Measurements from ENCODE around the gene STRN3. TPM values are rescaled to one million over a fixed set of nuclear protein-coding genes. Genes with fewer than 3 reads are reported as not detected.

The STRN3 gene
- total and polyA plus RNA-seq, 5 donors, result 16.8 to 57.9 (median 49.2) TPM

DNA sequence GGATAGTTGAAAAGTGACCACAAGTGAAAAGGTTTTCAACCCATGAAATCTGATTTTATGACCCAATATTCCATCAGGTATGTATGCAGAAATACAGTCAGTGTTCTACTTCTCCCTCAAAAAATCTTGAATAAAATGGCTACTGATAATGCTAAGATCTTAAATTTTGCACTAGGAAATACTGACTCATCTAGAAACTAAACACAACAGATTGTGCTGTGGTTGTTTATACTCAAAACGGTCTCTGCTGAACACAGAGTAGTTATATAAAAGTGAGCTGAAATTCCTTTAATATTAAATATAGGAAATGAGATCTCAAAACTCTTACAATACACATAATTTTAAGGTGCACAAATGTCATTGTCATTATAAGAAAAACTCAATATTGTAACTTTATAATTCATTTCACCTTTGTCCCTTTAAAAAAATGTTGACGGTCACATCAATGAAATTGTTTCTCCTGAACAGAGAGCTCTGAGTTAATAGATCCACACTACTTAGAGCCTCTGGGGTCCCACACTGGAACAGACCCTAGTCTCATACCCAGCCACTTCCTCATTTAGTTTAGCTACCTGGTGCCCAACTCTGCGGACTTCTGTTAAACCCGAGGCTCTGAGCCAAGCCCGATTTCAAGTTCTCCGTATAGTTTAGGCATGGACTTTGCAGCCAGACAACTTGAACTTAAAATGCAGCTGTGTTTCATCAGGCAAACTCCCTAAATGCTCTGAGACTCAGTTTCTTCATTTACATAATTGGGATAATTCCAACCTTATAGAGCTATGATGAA lies 142.5 kb downstream of the STRN3 start:
- 73% methylated on average over 6 of the region's 6 CpGs for WGBS
- intact Hi-C loops (cut with DNase I), result no loop called here
- no peaks in the 10 kb centered on the region for H3K9me3 ChIP-seq (ENCODE audit: control insufficient read depth, low read length)
- no peak overlapping the region for H3K4me3 ChIP-seq (ENCODE audit: low read length)
- no peak for DNase-seq
- no peaks in the 10 kb centered on the region for H3K4me1 ChIP-seq (ENCODE audit: control insufficient read depth, insufficient read depth, low read length)
- ATAC-seq, result no peak
- H3K27ac ChIP-seq (ENCODE audit: low read length), result no peak overlapping the region
- no peaks in the 10 kb centered on the region for H3K27me3 ChIP-seq (ENCODE audit: control insufficient read depth, insufficient read depth)

GRCh38 chr14:30882431-30882830 lies 143.7 kb downstream of the STRN3 start:
- no peaks in the 10 kb centered on the region for H3K27me3 ChIP-seq (ENCODE audit: control insufficient read depth, insufficient read depth)
- DNase-seq (no peak), ATAC-seq (no peak)
- no peak overlapping the region for H3K4me3 ChIP-seq (ENCODE audit: low read length)
- no peaks in the 10 kb centered on the region for H3K9me3 ChIP-seq (ENCODE audit: control insufficient read depth, low read length)
- WGBS, result 88% methylated on average over 1 of the region's 1 CpG
- no peak overlapping the region for H3K27ac ChIP-seq (ENCODE audit: low read length)
- H3K4me1 ChIP-seq (ENCODE audit: control insufficient read depth, insufficient read depth, low read length), result no peaks in the 10 kb centered on the region
- intact Hi-C loops (cut with DNase I), result no loop called here

DNA sequence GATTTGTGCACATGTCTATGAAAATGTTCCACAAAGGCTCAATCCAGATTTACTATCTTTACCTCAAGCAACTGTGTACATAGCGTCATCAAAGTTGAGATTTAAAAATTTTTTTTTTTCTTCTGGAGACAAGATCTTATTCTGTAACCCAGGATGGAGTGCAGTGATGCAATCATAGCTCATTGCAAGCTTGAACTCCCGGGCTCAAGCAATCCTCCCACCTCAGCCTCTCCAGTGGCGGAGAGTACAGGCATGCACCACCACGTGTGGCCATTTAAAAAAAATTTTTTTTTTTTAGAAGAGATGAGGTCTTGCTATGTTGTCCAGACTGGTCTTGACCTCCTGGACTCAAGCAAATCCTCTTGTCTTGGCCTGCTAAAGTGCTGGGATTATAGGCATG lies 149.5 kb downstream of the STRN3 start:
- ATAC-seq, result no peak
- Histone ChIP-seq H3K9me3 (ENCODE audit: control insufficient read depth, low read length) (no peaks in the 10 kb centered on the region), H3K4me1 (ENCODE audit: control insufficient read depth, insufficient read depth, low read length) (no peaks in the 10 kb centered on the region), H3K27me3 (ENCODE audit: control insufficient read depth, insufficient read depth) (no peaks in the 10 kb centered on the region), H3K4me3 (ENCODE audit: low read length) (no peak overlapping the region), H3K27ac (ENCODE audit: low read length) (no peak overlapping the region)
- 77% methylated on average over 4 of the region's 4 CpGs for whole genome bisulfite sequencing
- intact Hi-C loops (cut with DNase I), result no loop called here
- DNase-seq, result no peak

GRCh38 chr14:30875788-30876053 lies 150.5 kb downstream of the STRN3 start:
- no peak for DNase-seq
- intact Hi-C loops (cut with DNase I), result no loop called here
- Histone ChIP-seq H3K4me3 (ENCODE audit: low read length) (no peak overlapping the region), H3K27me3 (ENCODE audit: control insufficient read depth, insufficient read depth) (no peaks in the 10 kb centered on the region), H3K27ac (ENCODE audit: low read length) (no peak overlapping the region), H3K9me3 (ENCODE audit: control insufficient read depth, low read length) (no peaks in the 10 kb centered on the region), H3K4me1 (ENCODE audit: control insufficient read depth, insufficient read depth, low read length) (no peaks in the 10 kb centered on the region)
- 20% methylated on average over 9 of the region's 9 CpGs for WGBS
- ATAC-seq, result no peak

- intact Hi-C loops (cut with DNase I), result no loop called here
- Histone ChIP-seq H3K27me3 (ENCODE audit: control insufficient read depth, insufficient read depth) (no peaks in the 10 kb centered on the region), H3K9me3 (ENCODE audit: control insufficient read depth, low read length) (no peaks in the 10 kb centered on the region), H3K4me3 (ENCODE audit: low read length) (peak overlapping the region; percentile 37), H3K27ac (ENCODE audit: low read length) (no peak overlapping the region), H3K4me1 (ENCODE audit: control insufficient read depth, insufficient read depth, low read length) (no peaks in the 10 kb centered on the region)
- DNase-seq (peak in 2 of 3 donors; percentile 46 to 47), ATAC-seq (peak; percentile 13 to 47)
- WGBS, result 3% methylated on average over 48 of the region's 48 CpGs
These were observed 151.0 kb downstream of the STRN3 start for GRCh38 chr14:30874999-30875787.

DNA sequence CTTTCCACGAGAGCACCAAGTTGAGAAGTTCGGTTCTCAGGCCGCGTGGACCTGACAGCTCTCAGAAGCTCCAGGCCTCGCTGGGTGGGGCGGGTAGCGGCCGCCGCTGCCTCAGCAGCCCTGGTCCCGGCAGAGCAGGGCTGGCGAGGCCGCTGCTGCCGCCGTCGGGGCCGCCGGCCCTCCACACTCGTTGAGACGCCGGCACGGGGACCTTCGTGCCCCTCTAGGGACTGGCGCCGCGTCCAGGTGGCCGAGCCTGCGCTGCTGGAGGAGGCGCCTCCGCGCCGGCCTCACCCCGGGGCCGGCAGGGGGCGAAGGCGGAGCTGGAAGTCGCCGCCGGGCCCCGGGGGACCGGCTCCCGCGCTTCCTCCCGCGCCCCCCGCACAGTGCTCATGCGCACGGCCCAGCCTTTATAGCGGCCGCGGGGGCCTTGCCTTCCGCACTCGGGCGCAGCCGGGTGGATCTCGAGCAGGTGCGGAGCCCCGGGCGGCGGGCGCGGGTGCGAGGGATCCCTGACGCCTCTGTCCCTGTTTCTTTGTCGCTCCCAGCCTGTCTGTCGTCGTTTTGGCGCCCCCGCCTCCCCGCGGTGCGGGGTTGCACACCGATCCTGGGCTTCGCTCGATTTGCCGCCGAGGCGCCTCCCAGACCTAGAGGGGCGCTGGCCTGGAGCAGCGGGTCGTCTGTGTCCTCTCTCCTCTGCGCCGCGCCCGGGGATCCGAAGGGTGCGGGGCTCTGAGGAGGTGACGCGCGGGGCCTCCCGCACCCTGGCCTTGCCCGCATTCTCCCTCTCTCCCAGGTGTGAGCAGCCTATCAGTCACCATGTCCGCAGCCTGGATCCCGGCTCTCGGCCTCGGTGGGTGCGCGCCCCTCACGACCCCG lies 151.8 kb downstream of the STRN3 start, which contains the start of gene COCH:
TSS of gene COCH (plus strand) at position 440 of the 879 bp plus-strand sequence. CDS start at position 820, 380 bp downstream.
- intact Hi-C loops (cut with DNase I), result no loop called here
- Histone ChIP-seq H3K27me3 (ENCODE audit: control insufficient read depth, insufficient read depth) (no peaks in the 10 kb centered on the region), H3K27ac (ENCODE audit: low read length) (no peak within 1 kb of the TSS), H3K4me3 (ENCODE audit: low read length) (peak within 1 kb of the TSS; percentile 37), H3K4me1 (ENCODE audit: control insufficient read depth, insufficient read depth, low read length) (no peaks in the 10 kb centered on the region), H3K9me3 (ENCODE audit: control insufficient read depth, low read length) (no peaks in the 10 kb centered on the region)
- peak; percentile 29 to 67 (median 64) for DNase-seq
- WGBS, result 2% methylated on average over 99 of the region's 99 CpGs
- ATAC-seq, result peak; percentile 74 to 78

DNA sequence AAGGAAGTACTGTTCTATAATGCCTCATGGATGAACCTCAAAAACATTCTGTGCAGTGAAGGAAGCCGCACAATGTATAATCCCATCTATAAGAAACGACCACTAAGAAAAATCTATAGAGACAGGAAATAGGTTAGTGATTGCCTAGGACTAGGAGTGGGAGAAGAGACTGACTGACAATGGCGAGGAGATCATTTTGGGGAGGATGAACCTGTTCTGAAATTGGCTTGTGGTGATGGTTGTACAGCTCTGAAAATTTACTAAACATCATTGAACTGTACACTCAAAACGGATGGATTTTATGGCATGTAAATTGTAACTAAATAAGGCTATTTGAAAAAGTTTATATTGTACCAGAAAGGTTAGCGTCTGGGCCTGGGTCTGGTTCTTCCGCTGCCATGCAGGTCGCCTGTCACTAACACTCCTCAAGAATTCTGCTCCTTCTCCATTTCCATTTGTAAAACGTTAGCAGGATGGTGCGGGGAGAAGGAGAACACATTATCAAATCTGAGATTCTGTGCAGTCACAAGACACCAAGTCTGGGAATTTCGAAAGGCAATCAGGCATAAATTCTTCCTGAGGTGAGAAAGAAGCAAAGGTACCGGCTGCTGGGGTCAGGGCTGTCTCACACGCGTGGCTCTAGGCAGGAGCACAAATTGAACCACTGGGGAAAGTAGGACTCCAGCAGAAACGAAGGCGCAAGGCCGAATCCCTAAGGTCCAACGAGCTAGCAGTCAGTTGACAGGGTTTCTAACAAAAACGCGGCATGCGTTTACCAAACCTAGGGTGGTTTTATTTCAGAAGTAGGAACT lies 152.7 kb downstream of the STRN3 start:
- no peaks in the 10 kb centered on the region for H3K9me3 ChIP-seq (ENCODE audit: control insufficient read depth, low read length)
- H3K27ac ChIP-seq (ENCODE audit: low read length), result no peak overlapping the region
- intact Hi-C loops (cut with DNase I), result no loop called here
- DNase-seq, result no peak
- no peak for ATAC-seq
- H3K27me3 ChIP-seq (ENCODE audit: control insufficient read depth, insufficient read depth), result no peaks in the 10 kb centered on the region
- H3K4me3 ChIP-seq (ENCODE audit: low read length), result peak overlapping the region; percentile 37
- WGBS, result 67% methylated on average over 20 of the region's 20 CpGs
- H3K4me1 ChIP-seq (ENCODE audit: control insufficient read depth, insufficient read depth, low read length), result no peaks in the 10 kb centered on the region

DNA sequence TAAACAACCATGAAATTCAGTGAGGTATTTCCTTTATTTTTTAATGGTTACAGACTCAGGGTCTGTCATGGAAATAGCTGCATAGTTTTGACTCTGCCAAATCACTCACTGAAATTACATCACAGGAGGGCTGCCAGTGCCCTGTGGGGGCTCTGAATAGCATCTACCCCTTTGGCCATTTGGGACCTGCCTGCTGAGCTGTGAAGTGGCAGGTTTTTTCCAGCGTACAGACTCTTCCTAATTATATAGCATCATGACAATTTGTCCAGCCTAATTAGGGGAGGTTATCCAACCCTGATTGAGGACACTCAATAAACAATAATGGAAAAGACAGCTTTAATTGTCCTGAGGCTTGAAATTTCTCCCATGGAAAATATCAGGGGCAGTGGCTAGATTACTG lies 153.6 kb downstream of the STRN3 start:
- intact Hi-C loops (cut with DNase I), result no loop called here
- no peak for DNase-seq
- WGBS, result 76% methylated on average over 1 of the region's 1 CpG

DNA sequence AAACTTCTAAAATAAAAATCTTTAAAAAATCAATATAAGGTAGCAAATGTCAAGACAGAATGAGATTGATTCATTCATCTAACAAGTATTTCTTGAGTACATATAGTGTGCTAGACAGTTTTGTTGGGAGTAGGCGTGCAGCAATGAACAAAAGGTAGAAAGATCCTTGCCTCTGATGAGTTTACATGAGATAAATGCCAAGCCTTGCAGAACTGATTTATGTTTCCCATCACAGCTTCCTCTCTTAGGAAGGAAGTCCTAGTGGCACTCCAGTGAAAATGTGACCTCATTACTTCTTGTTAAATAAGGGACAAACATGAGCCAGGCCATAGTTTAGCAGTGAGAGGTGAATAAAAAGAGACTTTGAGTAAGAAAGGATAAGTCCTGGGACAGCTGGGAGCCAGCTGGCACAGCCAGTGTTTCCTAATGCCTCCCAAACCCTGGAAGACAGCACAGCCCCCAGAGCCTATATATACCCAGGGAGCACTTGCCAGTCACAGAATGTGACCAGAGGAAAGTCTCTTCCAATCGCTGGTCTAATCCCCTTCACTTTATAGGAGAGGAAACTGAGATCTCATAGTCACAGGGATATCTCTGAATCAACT lies 156.5 kb downstream of the STRN3 start:
- intact Hi-C loops (cut with DNase I), result no loop called here
- WGBS, result 75% methylated on average over 2 of the region's 2 CpGs
- no peak for ATAC-seq
- Histone ChIP-seq H3K9me3 (ENCODE audit: control insufficient read depth, low read length) (no peaks in the 10 kb centered on the region), H3K27ac (ENCODE audit: low read length) (no peak overlapping the region), H3K27me3 (ENCODE audit: control insufficient read depth, insufficient read depth) (no peaks in the 10 kb centered on the region), H3K4me3 (ENCODE audit: low read length) (no peak overlapping the region), H3K4me1 (ENCODE audit: control insufficient read depth, insufficient read depth, low read length) (no peaks in the 10 kb centered on the region)
- no peak for DNase-seq

More for the DNA sequence above, 153.6 kb downstream of the STRN3 start:
- Histone ChIP-seq H3K4me3 (ENCODE audit: low read length) (no peak overlapping the region), H3K4me1 (ENCODE audit: control insufficient read depth, insufficient read depth, low read length) (no peaks in the 10 kb centered on the region), H3K27me3 (ENCODE audit: control insufficient read depth, insufficient read depth) (no peaks in the 10 kb centered on the region), H3K27ac (ENCODE audit: low read length) (no peak overlapping the region), H3K9me3 (ENCODE audit: control insufficient read depth, low read length) (no peaks in the 10 kb centered on the region)
- ATAC-seq, result no peak

GRCh38 chr14:30868736-30869135 lies 157.4 kb downstream of the STRN3 start:
- Histone ChIP-seq H3K27ac (ENCODE audit: low read length) (no peak overlapping the region), H3K9me3 (ENCODE audit: control insufficient read depth, low read length) (no peaks in the 10 kb centered on the region), H3K4me3 (ENCODE audit: low read length) (no peak overlapping the region), H3K27me3 (ENCODE audit: control insufficient read depth, insufficient read depth) (no peaks in the 10 kb centered on the region), H3K4me1 (ENCODE audit: control insufficient read depth, insufficient read depth, low read length) (no peaks in the 10 kb centered on the region)
- ATAC-seq, result no peak
- DNase-seq, result no peak
- 94% methylated on average over 5 of the region's 5 CpGs for WGBS
- intact Hi-C loops (cut with DNase I), result no loop called here

Measured in right cardiac atrium (tissue), 5 donors.